Measurements from ENCODE around the gene MRPL21.

GRCh38 chr11:68916439-68916838 lies 12.8 kb upstream of the MRPL21 start:
- TF ChIP-seq EZH2 (IDR thresholded peaks at IDR 0.05; ENCODE audit: insufficient read depth, poor library complexity, severe bottlenecking) (no peak), EZH2phosphoT487 (IDR thresholded peaks at IDR 0.05; ENCODE audit: insufficient read depth, low read depth) (no peak)

All from GM23248 (cell line).